ENCODE data around the gene PIK3IP1. TPM values are rescaled to one million over a fixed set of nuclear protein-coding genes. Genes with fewer than 3 reads are reported as not detected.

The PIK3IP1 gene
- total and polyA plus RNA-seq, 8 donors, result 3.5 to 53.0 (median 8.1) TPM

DNA sequence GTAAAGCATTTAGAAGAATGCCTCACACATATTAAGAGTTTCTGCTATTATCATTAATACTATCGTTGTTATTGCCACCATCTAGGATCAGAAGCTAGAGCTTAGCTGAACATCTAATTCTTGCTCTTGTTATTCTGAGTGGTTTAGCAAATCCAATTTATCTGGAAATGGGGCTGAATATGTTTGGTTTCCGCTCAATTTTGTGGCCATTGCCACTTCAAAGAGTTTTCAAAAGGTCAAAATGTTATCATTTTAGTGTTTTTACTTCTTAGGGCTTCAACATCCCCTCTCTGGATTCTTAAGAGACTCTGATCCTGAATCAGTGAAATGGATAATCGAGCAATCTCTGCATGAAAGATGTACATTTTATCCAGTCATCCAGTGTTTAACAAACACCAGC, 10.2 kb upstream of the PIK3IP1 start:
- no peak for TF ChIP-seq POLR2AphosphoS5 (IDR thresholded peaks at IDR 0.05)
- no peak for TF ChIP-seq CTCF (IDR thresholded peaks at IDR 0.05)
- TF ChIP-seq POLR2A (IDR thresholded peaks at IDR 0.05), result no peak
- no peak for TF ChIP-seq EP300 (IDR thresholded peaks at IDR 0.05)
- intact Hi-C loops (cut with DNase I; ENCODE audit: low total_unique reads), result no loop called here
- DNase-seq, result no peak
- Histone ChIP-seq H3K27ac (no peak overlapping the region), H3K27me3 (no peaks in the 10 kb centered on the region), H3K9me3 (no peaks in the 10 kb centered on the region), H3K4me3 (no peak overlapping the region), H3K36me3 (no peaks in the 10 kb centered on the region), H3K4me1 (peaks cover 0 to 10% (median 3%) of the 10 kb centered on the region in 4 donors)
- WGBS, 5 donors, result 78 to 91% (median 90%) methylated on average over 3 of the region's 3 CpGs

GRCh38 chr22:31302006-31302405, 9.7 kb upstream of the PIK3IP1 start:
- H3K36me3 ChIP-seq, result no peaks in the 10 kb centered on the region
- intact Hi-C loops (cut with DNase I; ENCODE audit: low total_unique reads), result no loop called here
- DNase-seq, result no peak
- H3K27me3 ChIP-seq, result no peaks in the 10 kb centered on the region
- H3K9me3 ChIP-seq, result no peaks in the 10 kb centered on the region
- no peak overlapping the region for H3K27ac ChIP-seq
- TF ChIP-seq CTCF (IDR thresholded peaks at IDR 0.05) (no peak), POLR2AphosphoS5 (IDR thresholded peaks at IDR 0.05) (no peak), POLR2A (IDR thresholded peaks at IDR 0.05) (no peak), EP300 (IDR thresholded peaks at IDR 0.05) (no peak)
- H3K4me3 ChIP-seq, result no peak overlapping the region
- H3K4me1 ChIP-seq, result peaks cover 0 to 10% (median 6%) of the 10 kb centered on the region in 4 donors

DNA sequence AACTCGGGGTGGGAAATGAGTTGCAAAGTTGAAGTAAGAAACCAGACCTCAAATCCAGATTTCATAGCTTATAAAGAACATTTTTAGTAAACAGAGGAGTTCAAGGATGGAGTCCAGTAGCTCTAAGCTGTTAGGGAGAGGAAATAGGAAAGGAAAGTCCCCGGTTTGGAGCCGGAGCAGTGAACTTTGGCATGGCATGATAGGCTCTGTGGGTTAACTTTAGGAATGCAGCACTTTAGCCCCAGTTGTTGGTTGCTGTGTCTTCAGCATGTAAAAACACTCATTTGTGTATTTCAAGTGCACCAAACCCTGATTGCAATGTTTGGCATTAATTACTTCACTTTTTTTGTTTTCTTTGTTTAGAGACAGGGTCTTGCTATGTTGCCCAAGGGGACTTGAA, 8.6 kb upstream of the PIK3IP1 start:
- Histone ChIP-seq H3K27me3 (no peaks in the 10 kb centered on the region), H3K9me3 (no peaks in the 10 kb centered on the region), H3K4me1 (peaks cover 2 to 19% (median 11%) of the 10 kb centered on the region in 4 donors), H3K36me3 (no peaks in the 10 kb centered on the region), H3K4me3 (no peak overlapping the region), H3K27ac (no peak overlapping the region)
- DNase-seq, result no peak
- intact Hi-C loops (cut with DNase I; ENCODE audit: low total_unique reads), result no loop called here
- TF ChIP-seq POLR2A (IDR thresholded peaks at IDR 0.05), result no peak
- no peak for TF ChIP-seq EP300 (IDR thresholded peaks at IDR 0.05)
- TF ChIP-seq POLR2AphosphoS5 (IDR thresholded peaks at IDR 0.05), result no peak
- TF ChIP-seq CTCF (IDR thresholded peaks at IDR 0.05), result no peak
- WGBS, 5 donors, result 48 to 67% (median 52%) methylated on average over 3 of the region's 3 CpGs

GRCh38 chr22:31295831-31296657, 3.8 kb upstream of the PIK3IP1 start:
- no peaks in the 10 kb centered on the region for H3K36me3 ChIP-seq
- no peak overlapping the region for H3K4me3 ChIP-seq
- intact Hi-C loops (cut with DNase I; ENCODE audit: low total_unique reads), result no loop called here
- no peaks in the 10 kb centered on the region for H3K27me3 ChIP-seq
- TF ChIP-seq POLR2A (IDR thresholded peaks at IDR 0.05) (no peak), EP300 (IDR thresholded peaks at IDR 0.05) (no peak), CTCF (IDR thresholded peaks at IDR 0.05) (no peak), POLR2AphosphoS5 (IDR thresholded peaks at IDR 0.05) (no peak)
- peaks cover 17 to 59% (median 30%) of the 10 kb centered on the region in 4 donors for H3K4me1 ChIP-seq
- peak overlapping the region in 4 of 5 donors; percentile 14 to 80 (median 70) for H3K27ac ChIP-seq
- WGBS, 5 donors, result 57 to 69% (median 59%) methylated on average over 5 of the region's 5 CpGs
- no peaks in the 10 kb centered on the region for H3K9me3 ChIP-seq
- DNase-seq, result no peak
